ENCODE data around the gene RBM15B.

Gene RBM15B

DNA sequence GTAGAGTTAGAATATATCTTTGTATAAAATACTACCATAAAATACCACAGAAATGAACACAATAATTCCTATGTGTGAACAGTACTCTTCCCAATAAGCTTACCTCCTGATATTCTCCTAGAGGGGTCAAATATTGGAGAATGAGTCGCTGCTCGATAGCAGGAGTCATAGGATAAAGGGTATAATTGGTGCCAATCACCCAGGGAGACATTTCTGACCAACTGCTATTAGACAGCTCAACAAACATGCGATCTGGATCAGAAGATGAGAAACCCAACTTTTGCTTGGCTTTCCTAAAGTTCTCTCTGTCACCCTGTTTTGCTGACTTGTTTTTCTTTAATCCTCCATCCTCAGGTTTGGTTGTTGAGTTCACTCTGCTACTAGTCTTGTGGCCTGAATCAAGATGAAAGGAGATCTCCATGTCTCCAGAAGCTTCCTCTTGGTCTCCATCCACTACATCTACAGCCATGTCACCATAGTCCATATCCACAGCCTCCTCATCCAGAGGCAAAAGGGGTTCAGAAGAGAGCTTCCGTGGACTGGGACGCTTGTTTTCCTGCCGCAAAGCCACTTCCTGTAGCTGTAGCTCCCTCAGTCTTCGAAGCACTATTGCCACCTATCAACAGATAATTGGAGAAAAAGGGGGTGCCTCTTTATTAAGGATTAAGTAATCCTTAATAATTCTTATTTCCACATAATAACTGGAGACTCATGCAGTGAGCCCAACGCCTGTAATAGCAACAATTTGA is 50.4 kb downstream of the RBM15B start:
- no peak for DNase-seq (ENCODE audit: low spot score)

DNA sequence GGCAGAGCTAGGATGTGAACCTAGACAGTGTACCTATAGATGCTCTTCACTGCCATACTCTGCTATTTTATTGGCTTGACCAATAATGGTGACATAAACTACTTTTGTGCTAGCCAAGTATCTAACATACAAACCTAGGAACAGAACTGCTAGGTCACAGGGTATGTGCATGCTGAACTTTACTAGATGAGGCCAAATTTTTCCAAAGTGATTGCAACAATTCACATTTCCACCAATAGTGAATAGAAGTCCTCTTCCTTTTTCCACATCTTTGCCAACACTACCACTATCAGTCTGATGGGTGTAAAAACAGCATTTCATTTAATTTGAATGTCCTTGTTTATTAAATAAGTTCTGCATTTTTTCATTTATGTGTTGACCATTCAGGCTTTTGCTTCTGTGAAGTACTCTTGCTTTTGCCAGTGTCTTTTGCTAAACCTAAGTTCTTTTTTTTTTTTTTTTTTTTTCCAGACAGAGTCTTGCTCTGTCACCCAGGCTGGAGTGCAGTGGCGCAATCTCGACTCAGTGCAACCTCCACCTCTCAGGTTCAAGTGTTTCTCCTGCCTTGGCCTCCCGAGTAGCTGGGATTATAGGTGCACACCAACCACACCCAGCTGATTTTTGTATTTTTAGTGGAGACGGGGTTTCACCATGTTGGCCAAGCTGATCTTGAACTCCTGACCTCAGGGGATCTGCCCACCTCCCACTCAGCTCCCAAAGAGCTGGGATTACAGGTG is 54.6 kb downstream of the RBM15B start:
- DNase-seq (ENCODE audit: low spot score) = no peak
